OCI-LY3 (cell line): ENCODE results near the gene VIPR2.

Source experiments
- CTCF ChIP-seq: fragments of 200-600, 300-600 bp; sonication (generic); IDR thresholded peaks from 2 replicates; pipeline ENCODE4 v1.5.1; 2014; ENCODE audit warnings: antibody characterized with exemption, low read length, low read depth
- EZH2phosphoT487 ChIP-seq: fragments of 200-600 bp; shearing (Covaris generic); IDR thresholded peaks from 2 replicates; pipeline ENCODE4 v1.6.1; 2018; ENCODE audit warnings: antibody characterized with exemption, mixed run types, low read depth

GRCh38 chr7:159136442-159136841 lies 8.2 kb downstream of the VIPR2 start:
- no peak for TF ChIP-seq CTCF
- TF ChIP-seq EZH2phosphoT487: no peak
